ENCODE measurements around the gene BCKDK. TPM values are rescaled to one million over a fixed set of nuclear protein-coding genes. Genes with fewer than 3 reads are reported as not detected.

BCKDK gene
- total RNA-seq, 1 experiment from 2014 or later: 57.0 TPM

GRCh38 chr16:31112711-31113110 is 4.5 kb downstream of the BCKDK start:
- H3K4me1 Mint-ChIP-seq: peaks cover 4 to 7% of the 10 kb centered on the region in 2 experiments
- Histone ChIP-seq H3K23ac (ENCODE audit: insufficient read length, low read depth, low read length) (no peak overlapping the region), H3K27ac (ENCODE audit: insufficient read length, low read depth, low read length) (no peak overlapping the region), H2BK12ac (ENCODE audit: insufficient read length, low read depth, low read length) (no peak overlapping the region), H2BK5ac (ENCODE audit: insufficient read length, low read length) (no peak overlapping the region), H2BK15ac (ENCODE audit: low read depth, low read length) (no peak overlapping the region), H3K9me3 (ENCODE audit: control insufficient read depth, low read depth, low read length) (no peaks in the 10 kb centered on the region), H4K8ac (replicated peaks; ENCODE audit: insufficient read length, low read depth, low read length) (no peak overlapping the region), H3K9ac (ENCODE audit: extremely low read depth, insufficient read length, low read length) (no peak overlapping the region), H2BK20ac (ENCODE audit: low read depth, low read length, poor library complexity, severe bottlenecking) (no peak overlapping the region), H2AFZ (ENCODE audit: low read length) (no peak overlapping the region), H3K4me1 (ENCODE audit: insufficient read depth, low read length) (no peaks in the 10 kb centered on the region), H4K91ac (ENCODE audit: insufficient read length, low read depth, low read length) (no peak overlapping the region), H2AK5ac (ENCODE audit: insufficient read length, low read length) (no peak overlapping the region), H3K4me2 (ENCODE audit: insufficient read depth, insufficient read length, low read length) (no peak overlapping the region), H3K18ac (ENCODE audit: insufficient read length, low read depth, low read length) (no peak overlapping the region), H4K20me1 (ENCODE audit: control insufficient read depth, insufficient read depth, insufficient read length) (no peaks in the 10 kb centered on the region), H3K4ac (ENCODE audit: low read depth, low read length) (no peak overlapping the region), H2BK120ac (ENCODE audit: low read depth, low read length, poor library complexity, severe bottlenecking) (no peak overlapping the region), H3K79me2 (ENCODE audit: insufficient read depth, low read length) (peaks cover 1% of the 10 kb centered on the region; the same call in 1 of the 2 replicates), H3T11ph (ENCODE audit: low read length) (no peak overlapping the region), H3K23me2 (ENCODE audit: insufficient read length, low read depth, low read length, poor library complexity, severe bottlenecking) (peaks cover 8% of the 10 kb centered on the region), H3K79me1 (ENCODE audit: insufficient read depth, low read depth, low read length, poor library complexity, severe bottlenecking) (no peaks in the 10 kb centered on the region), H4K5ac (ENCODE audit: insufficient read length, low read depth, low read length) (no peak overlapping the region), H3K56ac (ENCODE audit: insufficient read length, low read depth, low read length) (no peak overlapping the region), H3K27me3 (ENCODE audit: insufficient read depth, low read length) (no peaks in the 10 kb centered on the region; the same call in 1 of the 2 replicates), H3K14ac (ENCODE audit: insufficient read depth, low read length) (no peak overlapping the region)
- H3K27me3 Mint-ChIP-seq (ENCODE audit: low read depth): no peaks in the 10 kb centered on the region; the same call in 1 of the 2 replicates
- H3K27ac Mint-ChIP-seq: no peak overlapping the region; a peak in 1 of 7 replicates
- TF ChIP-seq, protein P1, sequence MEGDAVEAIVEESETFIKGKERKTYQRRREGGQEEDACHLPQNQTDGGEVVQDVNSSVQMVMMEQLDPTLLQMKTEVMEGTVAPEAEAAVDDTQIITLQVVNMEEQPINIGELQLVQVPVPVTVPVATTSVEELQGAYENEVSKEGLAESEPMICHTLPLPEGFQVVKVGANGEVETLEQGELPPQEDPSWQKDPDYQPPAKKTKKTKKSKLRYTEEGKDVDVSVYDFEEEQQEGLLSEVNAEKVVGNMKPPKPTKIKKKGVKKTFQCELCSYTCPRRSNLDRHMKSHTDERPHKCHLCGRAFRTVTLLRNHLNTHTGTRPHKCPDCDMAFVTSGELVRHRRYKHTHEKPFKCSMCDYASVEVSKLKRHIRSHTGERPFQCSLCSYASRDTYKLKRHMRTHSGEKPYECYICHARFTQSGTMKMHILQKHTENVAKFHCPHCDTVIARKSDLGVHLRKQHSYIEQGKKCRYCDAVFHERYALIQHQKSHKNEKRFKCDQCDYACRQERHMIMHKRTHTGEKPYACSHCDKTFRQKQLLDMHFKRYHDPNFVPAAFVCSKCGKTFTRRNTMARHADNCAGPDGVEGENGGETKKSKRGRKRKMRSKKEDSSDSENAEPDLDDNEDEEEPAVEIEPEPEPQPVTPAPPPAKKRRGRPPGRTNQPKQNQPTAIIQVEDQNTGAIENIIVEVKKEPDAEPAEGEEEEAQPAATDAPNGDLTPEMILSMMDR (conservative IDR thresholded peaks at IDR 0.05): no peak
- H3K9me3 Mint-ChIP-seq: no peaks in the 10 kb centered on the region
- peaks cover 19 to 41% (median 33%) of the 10 kb centered on the region in 3 experiments for H3K36me3 Mint-ChIP-seq (ENCODE audit: insufficient read depth in 1 of 3, low read depth in 3 of 3)
- no peak overlapping the region for H3K4me3 Mint-ChIP-seq
- no CpG with 5 or more reads among the region's 2 CpGs for WGBS (ENCODE audit: extremely low coverage, insufficient read length, low lambda C conversion rate)
- DNase-seq: no peak

All from H9 (cell line).